ENCODE measurements around the gene OBP2A. TPM values are rescaled to one million over a fixed set of nuclear protein-coding genes. Genes with fewer than 3 reads are reported as not detected.
A peak's percentile ranks its signal among the peaks of the same experiment; 100 is the strongest.
"Not testable (repeated sequence)": the region's sequence is repeated elsewhere in the genome, so short reads cannot be mapped to it uniquely, and the experiment has no call there.

The OBP2A gene
- under 1 TPM in 1 of 3 donors, not detected in 2; 0.44 TPM for polyA plus RNA-seq (ENCODE audit: insufficient read length in 3 of 3)

GRCh38 chr9:135545646-135546176 lies at the start of gene OBP2A:
OBP2A (plus strand) TSS chr9:135546126; CDS start chr9:135546181, 55 bp downstream.
- DNase-seq (ENCODE audit: low read depth in 3 of 3, low spot score in 2 of 3), result not testable (repeated sequence)

- no peak for DNase-seq (ENCODE audit: low read depth in 3 of 3, low spot score in 2 of 3)
These were observed 47.4 kb upstream of the OBP2A start for GRCh38 chr9:135498381-135499126.

GRCh38 chr9:135499326-135500070 lies 46.4 kb upstream of the OBP2A start:
- peak in 2 of 3 donors; percentile 63 to 87 for DNase-seq (ENCODE audit: low read depth in 3 of 3, low spot score in 2 of 3)

GRCh38 chr9:135500071-135500524 lies 45.8 kb upstream of the OBP2A start:
- DNase-seq (ENCODE audit: low read depth in 3 of 3, low spot score in 2 of 3), result no peak

GRCh38 chr9:135500525-135501260 lies 45.2 kb upstream of the OBP2A start, which contains the start of gene MRPS2:
MRPS2 (plus strand) TSS chr9:135500682; CDS start chr9:135500711, 29 bp downstream.
- peak; percentile 61 to 84 (median 80) for DNase-seq (ENCODE audit: low read depth in 3 of 3, low spot score in 2 of 3)

GRCh38 chr9:135501261-135502167 lies 44.4 kb upstream of the OBP2A start:
- DNase-seq (ENCODE audit: low read depth in 3 of 3, low spot score in 2 of 3), result no peak

GRCh38 chr9:135502168-135502872 lies 43.6 kb upstream of the OBP2A start:
- no peak for DNase-seq (ENCODE audit: low read depth in 3 of 3, low spot score in 2 of 3)

GRCh38 chr9:135502873-135503321 lies 43.0 kb upstream of the OBP2A start:
- DNase-seq (ENCODE audit: low read depth in 3 of 3, low spot score in 2 of 3), result no peak

- DNase-seq (ENCODE audit: low read depth in 3 of 3, low spot score in 2 of 3), result no peak
These were observed 42.3 kb upstream of the OBP2A start for GRCh38 chr9:135503371-135504261.

GRCh38 chr9:135504262-135505243 lies 41.4 kb upstream of the OBP2A start:
- DNase-seq (ENCODE audit: low read depth in 3 of 3, low spot score in 2 of 3), result no peak

GRCh38 chr9:135505406-135506187 lies 40.3 kb upstream of the OBP2A start:
- no peak for DNase-seq (ENCODE audit: low read depth in 3 of 3, low spot score in 2 of 3)

- DNase-seq (ENCODE audit: low read depth in 3 of 3, low spot score in 2 of 3), result no peak
These were observed 39.4 kb upstream of the OBP2A start for GRCh38 chr9:135506327-135507103.

GRCh38 chr9:135507104-135508035 lies 38.6 kb upstream of the OBP2A start:
- no peak for DNase-seq (ENCODE audit: low read depth in 3 of 3, low spot score in 2 of 3)

GRCh38 chr9:135508211-135508820 lies 37.6 kb upstream of the OBP2A start:
- DNase-seq (ENCODE audit: low read depth in 3 of 3, low spot score in 2 of 3), result no peak

Data from right renal cortex interstitium (tissue), 3 donors.